Measurements from ENCODE around the gene PARD3.
A peak's percentile ranks its signal among the peaks of the same experiment; 100 is the strongest.

PARD3 gene

DNA sequence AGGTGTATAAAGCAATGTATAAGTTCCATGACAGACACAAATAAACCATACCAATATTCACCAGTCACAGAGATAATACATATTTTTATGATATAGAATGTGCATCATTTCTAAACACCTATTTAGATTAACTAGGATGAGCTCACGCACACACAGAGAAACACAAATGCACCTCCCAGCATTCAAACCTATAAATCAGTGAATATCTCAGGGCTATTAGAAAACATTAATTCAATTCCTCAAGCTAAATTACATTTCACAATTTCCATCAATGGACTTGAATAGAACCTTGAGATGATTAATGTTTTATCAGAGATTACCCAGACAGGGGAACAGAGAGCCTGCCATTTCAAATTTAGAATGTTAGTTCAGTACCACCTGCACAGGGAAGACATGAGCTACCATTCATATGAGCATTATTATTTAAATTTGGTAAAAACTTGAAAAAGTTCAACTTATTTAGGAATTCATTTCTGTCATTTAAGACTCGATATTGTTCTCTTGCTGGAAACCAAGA, 221.7 kb downstream of the PARD3 start:
- no peak for DNase-seq (ENCODE audit: insufficient read length, low spot score)
- no peak for FAIRE-seq

DNA sequence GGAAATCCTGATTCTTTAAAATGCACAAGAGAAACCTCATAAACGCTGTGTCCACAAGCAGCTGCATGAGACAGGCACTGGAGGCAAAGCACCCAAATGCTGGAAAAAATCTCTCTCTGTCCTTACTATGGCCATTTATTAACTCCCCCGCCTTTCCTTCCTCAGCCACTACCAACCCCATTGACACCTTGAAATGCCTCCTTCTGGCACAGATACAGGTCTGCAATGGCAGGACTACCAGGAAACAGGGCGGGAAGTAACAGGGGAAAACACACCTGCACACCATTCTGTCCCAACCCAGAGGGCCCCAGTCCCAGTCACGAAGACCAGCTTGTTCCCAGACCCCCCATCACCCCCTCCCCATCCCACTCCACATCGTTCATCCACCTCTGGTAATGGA, 224.3 kb downstream of the PARD3 start:
- FAIRE-seq (no peak), DNase-seq (ENCODE audit: insufficient read length, low spot score) (no peak)

DNA sequence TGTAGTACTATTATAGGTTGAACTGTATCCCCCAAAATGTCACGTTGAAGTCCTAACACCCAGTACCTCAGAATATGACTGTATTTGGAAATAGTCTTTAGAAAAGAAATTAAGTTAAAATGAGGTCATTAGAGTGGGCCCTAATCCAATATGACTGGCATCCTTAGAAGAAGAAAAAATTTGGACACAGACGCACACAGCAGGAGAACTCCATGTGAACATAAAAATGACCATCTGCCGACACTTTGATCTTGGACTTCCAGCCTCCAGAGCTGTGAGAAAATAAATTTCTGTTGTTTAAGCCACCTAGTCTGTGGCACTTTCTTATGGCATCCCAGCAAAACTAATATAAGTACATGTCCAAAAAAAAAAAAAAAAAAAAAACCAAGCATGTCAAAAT, 225.8 kb downstream of the PARD3 start:
- DNase-seq (ENCODE audit: insufficient read length, low spot score) (no peak), FAIRE-seq (no peak)

DNA sequence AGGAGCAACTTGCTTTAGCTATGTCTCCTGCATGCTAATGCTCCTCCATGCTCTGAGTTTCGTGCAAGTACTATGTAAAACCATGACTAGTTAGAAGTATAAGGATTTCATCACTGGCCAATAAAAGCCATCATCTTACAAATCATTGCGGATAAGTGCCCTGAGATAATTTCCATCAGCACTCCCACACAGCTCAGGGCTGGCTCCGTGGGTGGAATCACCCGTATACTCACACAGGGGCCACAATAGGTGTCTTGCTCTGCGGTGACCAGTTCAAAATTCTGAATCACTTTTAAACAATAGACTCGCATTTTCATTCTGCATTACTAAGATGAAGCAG, 227.4 kb downstream of the PARD3 start:
- FAIRE-seq (no peak), DNase-seq (ENCODE audit: insufficient read length, low spot score) (no peak)

DNA sequence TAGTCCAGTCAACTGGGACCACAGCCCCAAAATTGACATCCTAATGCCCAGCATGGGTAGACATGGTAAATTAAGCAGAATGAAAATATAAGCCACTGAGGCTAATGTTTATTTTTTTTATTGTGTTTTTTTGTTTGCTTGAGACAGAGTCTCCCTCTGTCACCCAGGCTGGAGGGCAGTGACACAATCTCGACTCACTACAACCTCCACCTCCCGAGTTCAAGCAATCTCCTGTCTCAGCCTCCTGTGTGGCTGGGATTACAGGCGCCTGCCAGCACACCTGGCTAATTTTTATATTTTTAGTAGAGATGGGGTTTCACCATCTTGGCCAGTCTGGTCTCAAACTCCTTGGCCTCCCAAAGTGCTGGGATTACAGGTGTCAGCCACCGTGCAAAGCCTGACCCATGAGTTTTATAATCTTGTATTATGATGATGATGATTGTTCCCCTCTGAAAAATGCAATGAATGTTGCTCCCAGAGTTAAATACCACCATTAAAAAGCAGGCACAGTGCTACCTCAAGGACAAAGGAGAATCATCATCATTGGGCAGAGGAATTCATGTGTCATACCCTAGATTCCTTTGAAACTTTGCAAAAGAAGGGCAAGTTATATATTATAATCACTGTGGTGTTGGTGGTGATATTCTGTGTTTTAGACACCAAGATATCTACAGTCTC, 228.0 kb downstream of the PARD3 start:
- FAIRE-seq (no peak), DNase-seq (ENCODE audit: insufficient read length, low spot score) (no peak)

DNA sequence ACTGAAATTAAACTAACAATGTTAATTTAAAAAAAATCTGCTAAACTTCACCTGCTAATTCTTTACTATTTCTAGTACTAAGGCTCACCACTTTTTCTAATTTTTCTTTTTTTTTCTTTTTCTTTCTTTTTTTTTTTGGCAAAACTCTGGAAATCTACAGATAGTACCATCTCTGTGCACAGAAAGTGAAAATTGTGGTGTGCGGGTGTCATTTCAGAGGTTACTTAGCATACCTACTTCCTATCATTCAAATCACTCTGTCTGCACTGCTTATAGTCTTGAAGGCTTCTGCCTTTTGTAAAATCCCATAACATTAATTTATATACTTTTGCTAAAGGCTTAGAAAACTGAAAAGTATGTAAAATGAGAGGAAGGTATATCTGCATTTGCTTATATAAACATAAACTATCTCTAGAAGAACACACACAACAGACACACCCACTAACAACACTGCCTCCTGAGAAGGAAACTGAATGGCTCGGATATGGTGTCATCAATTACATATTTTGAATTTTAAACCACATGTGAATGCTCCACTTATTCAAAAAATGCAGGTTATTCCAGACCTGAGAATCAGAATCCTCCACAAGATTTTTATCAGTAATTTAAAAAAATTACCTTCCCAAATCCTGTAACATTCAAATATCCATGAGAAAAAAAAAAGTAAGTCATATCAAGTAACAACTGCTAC, 229.5 kb downstream of the PARD3 start:
- DNase-seq (ENCODE audit: insufficient read length, low spot score) (no peak), FAIRE-seq (no peak)

DNA sequence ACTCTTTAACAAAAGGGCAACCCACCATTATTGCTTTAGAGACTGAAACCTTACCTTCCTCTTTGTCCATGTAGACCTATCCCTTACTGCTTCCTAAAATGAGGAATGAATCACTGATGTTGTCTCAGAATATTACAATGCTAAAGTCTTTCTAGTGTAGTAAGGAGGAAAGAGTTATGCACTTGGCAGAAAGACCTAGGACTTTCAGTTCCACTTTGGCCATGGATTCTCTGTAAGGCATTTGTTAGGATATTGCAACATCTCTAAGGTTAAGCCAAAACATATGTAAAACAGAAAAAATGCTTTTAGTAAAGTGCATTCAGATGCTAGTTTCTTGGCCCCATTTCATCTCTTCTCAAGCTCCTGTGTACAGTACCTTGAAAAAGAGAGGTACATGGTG, 230.9 kb downstream of the PARD3 start:
- FAIRE-seq: no peak
- no peak for DNase-seq (ENCODE audit: insufficient read length, low spot score)

DNA sequence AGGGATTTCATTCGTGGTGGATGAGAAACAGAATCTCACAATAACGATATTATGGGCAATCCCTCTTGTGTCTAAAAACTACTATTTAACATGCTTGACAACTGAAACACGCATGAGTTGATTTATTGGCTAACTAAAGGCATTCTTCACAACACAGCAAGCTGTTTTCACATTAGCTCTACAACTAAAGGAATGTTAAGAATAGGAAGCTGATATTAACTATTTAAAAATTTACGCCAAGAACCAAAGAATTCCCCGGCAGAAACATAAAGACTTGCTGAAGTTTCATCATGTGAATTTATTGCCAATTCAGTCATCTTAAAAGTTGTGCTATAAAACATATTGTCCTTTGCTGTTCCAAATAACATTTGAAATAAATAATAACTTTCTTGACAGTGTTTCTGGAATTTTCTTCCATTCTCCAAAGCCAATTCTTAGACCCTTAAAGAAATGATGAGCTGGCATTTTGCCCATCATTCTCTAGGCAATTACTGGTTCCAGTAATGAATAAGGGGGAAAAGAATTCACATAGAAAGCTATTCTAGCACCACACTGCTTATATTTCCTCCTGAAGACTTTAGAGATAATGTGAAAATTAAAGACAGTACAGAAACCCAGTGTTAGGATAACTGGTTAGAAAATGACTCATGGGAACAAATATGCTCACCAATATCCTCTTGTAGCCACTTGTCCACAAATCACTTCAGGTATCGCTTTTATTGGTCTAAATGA, 233.1 kb downstream of the PARD3 start:
- DNase-seq (ENCODE audit: insufficient read length, low spot score) (no peak), FAIRE-seq (peak; percentile 70)

DNA sequence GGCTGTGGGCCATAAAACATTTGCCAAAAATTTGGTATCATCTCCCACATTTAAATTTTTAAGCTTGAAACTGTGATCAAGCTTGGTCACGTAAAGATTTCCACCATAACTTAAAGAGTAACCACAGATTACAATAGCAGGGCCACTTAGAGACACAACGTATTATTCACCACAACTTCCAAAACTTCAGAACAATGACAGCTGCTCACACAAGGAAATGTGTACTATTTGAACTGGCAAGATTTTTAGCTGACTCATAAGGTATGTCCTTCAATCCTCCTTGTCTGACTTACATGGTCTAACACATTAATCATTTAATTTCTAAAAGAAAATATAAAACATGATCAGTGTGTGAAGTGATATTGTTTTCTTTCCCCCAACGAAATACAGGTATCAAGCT, 234.5 kb downstream of the PARD3 start:
- DNase-seq (ENCODE audit: insufficient read length, low spot score) (no peak), FAIRE-seq (no peak)

DNA sequence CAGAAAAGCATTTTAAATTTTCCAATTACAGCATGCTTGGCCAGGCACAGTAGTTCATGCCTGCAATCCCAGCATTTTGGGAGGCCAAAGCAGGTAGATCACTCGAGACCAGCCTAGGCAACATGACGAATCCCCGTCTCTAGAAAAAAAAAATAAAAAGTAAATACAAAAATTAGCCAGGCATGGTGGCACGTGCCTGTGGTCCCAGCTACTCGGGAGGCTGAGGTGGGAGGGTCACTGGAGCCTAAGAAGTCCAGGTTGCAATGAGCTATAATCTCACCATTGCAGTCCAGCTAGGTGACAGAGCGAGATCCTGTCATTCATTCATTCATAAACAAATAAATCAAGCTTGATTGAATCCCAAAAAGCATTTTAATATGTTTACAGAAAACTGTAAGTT, 234.9 kb downstream of the PARD3 start:
- no peak for FAIRE-seq
- DNase-seq (ENCODE audit: insufficient read length, low spot score): no peak

DNA sequence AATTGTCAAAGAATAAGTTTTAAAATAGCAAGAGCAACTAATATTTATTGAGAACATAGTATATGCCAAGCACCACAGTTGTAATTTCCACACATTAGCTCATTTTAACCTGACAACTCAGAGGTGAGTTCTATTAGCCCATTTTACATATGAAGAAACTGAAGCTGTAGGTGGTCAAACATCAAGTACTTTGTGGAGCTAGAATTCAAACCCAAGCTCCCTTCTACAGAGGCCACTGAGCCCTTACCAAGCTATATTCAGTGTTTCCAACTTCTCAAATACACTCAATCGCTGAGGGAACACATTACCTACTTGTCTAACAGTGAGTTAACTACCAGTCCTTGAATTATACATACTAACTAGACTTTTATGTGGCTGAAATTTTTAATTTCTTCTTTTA, 236.6 kb downstream of the PARD3 start:
- FAIRE-seq (no peak), DNase-seq (ENCODE audit: insufficient read length, low spot score) (no peak)

DNA sequence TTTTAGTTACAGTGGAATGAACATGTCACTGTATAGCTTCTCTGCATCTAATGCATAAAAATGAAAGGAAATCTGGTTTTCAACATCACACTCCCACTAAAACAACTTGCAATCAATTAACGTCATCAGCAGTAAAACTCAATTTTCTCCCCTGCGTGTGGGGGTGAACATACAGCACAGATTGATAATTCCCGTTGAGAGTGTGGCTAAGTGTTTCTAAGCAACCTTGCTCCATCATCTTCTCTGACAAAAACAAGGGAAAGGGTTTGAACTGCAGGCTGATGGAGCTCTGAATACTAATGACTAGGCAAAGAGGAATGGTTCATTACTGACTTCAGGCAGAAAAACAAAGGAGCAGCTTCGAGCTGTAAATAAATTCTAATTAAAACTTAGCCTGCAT, 238.3 kb downstream of the PARD3 start:
- FAIRE-seq: peak; percentile 53
- DNase-seq (ENCODE audit: insufficient read length, low spot score): no peak

DNA sequence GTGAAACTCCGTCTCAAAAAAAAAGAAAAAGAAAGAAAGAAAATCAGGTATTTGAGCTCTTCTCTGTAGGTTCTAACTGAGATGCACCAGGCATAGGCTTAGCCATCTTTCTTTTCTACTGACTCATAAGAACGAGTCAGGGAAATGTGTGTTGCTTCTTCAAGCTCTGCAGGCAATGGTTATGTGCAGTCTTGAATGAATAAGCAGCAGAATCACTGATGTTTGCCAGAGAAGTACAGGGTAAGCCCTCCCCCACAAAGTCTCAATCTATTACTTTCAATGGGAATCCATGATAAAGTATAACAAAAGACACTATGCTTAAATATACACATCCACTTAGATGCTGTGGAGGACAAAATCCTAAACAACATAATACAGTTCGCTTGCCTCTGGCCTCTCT, 239.2 kb downstream of the PARD3 start:
- FAIRE-seq (no peak), DNase-seq (ENCODE audit: insufficient read length, low spot score) (no peak)

DNA sequence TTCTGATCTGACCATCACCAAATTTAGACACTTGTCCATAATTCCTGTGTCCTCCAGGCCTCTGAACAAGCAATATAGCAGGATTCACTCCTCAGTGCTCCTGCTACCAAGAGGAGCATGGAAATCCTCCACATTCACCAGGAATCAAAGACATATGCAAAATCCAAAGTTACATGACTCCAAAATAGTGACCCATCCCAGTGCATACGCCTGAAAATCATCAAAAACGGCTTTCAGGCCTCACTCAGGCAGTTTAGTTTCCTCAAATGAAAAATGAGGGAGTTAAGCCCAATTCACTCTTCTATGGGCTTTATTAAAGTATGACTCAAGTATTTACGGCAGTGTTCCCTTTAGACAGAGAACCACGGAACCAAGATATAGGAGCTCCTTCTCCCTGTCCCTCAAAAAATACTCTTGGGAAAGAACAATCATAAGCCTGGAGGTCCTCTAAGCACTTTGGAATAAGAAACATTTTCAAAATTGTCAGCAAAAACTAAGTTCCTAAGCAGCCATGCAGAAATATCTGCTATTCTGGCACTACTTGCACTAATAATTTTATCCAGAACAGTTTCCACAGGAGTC, 240.7 kb downstream of the PARD3 start:
- no peak for FAIRE-seq

DNA sequence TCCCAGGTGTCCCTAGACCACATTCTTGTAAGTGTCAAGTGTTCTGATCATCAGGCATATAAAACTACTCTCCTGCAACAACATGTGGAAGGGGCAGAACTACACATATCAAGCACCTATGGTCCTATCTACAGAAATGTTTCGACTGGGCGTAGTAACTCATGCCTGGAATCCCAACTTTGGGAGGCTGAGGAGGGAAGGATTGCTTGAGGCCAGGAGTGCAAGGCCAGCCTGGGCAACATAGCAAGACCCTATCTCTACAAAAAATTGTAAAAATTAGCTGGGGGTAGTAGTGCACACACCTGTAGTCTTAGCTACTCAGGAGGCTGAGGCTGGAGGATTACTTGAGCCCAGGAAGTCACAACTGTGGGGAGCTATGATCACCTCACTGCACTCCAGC, 244.2 kb downstream of the PARD3 start:
- no peak for FAIRE-seq
- DNase-seq (ENCODE audit: insufficient read length, low spot score): no peak

More for the DNA sequence above, 240.7 kb downstream of the PARD3 start:
- DNase-seq (ENCODE audit: insufficient read length, low spot score): no peak

DNA sequence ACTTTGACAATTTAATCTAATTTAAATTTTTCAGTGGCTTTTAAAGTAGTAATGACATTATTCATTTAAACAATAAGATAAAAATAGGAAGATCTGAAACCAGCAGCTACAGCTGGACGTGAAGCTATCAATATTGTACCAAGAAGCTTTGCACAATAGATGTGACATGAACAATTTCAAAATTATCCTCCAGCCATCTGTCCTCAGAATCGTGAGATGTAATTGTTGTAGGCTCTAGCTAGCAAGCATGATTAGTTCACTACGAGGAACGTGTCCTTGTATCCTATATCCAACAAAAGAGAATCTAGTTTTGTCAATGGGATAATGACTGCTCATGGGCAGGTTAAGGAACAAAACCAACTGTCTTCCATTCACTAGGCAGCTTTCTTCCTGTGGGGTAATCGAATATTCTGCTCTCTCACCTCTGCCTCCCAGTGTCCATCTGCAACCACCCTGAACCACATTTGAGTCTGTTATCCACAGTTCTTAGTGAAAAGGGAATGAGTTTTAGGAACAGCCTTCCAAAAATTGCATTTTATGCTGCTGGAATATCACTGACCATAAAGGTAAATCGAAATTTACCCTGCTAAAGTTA, 247.3 kb downstream of the PARD3 start:
- DNase-seq (ENCODE audit: insufficient read length, low spot score) (no peak), FAIRE-seq (no peak)

DNA sequence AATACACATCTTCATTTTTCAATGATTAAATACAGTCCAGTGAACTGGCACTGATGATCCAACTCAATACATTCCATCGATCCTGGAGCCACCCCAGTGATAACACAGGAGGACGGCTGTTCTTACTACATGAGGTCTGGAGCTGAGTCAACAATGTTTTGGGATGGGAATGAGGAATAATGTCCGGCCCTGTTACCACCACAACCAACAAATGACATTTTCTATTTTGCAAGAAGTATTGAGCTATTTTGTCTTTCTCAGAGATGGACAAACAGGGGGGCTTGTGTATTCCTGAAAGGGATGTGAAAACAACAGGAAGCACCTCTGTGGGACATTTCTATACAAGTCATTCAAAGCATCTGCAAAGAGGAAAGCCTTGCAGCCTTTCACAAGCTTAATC, 249.2 kb downstream of the PARD3 start:
- FAIRE-seq: no peak
- DNase-seq (ENCODE audit: insufficient read length, low spot score): no peak

DNA sequence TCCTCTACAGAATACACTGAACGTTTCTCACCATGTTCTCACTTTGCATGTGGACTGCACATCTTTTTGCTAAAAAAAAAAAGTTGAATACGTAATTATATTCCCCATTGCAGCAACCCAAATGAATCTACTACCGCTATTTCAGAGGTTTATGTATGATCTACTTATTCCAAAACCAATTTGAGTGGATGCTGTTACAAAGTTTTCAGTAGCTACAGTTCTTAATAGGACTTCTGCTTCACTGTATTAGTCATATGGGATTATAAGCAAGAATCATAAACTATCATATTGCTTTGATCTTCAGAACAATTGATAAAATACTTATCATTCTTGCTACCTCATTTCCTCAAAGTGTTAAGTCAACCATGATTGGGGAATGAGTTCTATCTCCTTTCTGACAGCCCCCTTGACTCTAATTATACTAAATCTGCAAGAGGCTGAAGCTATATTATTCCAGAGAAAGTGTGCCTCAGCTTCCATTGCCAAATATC, 257.0 kb downstream of the PARD3 start:
- DNase-seq (ENCODE audit: insufficient read length, low spot score) (no peak), FAIRE-seq (no peak)

DNA sequence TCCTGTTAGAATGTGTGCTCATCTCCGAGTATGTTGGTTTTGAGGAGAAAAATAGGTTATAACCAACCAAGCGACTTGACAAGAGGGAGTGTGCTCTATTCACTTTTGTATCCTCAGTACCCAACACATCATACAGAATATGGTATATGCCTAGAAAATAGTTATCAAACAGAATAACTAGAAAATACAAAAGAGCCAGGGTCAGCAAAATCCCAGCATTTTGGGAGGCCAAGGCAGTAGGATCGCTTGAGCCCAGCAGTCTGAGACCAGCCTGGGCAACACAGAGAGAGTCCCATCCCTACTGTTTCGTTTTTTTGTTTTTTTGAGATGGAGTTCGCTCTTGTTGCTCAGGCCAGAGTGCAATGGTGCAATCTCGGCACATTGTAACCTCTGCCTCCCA, 257.9 kb downstream of the PARD3 start:
- FAIRE-seq (no peak), DNase-seq (ENCODE audit: insufficient read length, low spot score) (no peak)

DNA sequence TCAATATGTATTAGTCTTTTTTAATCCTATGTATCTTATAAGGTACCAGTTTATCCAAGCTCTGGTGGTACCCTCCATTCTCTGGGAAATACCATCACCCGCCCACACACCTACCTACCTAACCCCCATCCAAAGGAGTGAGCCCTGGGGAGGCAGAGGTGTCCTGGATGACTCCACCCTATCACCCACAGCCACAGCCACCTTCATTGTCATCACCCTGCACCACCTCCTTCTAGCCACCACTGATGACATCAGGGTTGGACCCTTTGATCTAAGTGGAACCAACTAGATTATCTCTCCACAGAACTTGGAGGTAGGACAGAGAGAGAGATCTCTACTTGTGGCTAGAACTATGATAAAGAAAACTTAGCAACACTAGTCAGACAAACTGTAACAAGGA, 259.4 kb downstream of the PARD3 start:
- DNase-seq (ENCODE audit: insufficient read length, low spot score): no peak

DNA sequence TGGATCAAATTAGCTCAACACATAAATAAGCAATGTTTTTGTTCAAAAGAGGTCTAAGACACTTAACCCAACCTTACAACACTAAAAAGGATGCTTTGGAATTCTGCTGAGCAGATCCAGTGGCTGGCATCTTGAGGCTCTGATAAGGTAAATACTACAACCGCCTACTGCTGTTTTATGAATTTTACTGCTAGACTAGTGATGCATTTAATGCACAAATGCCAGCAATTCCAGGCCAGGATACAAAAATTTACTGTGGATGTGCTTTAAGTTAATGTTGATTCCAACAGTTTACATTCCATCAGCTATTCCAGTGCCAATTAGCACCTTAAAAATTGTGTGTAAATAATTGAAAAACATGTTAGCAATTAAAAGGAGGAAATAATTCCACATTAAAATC, 261.3 kb downstream of the PARD3 start:
- FAIRE-seq (no peak), DNase-seq (ENCODE audit: insufficient read length, low spot score) (no peak)

More for the DNA sequence above, 259.4 kb downstream of the PARD3 start:
- no peak for FAIRE-seq
